ENCODE measurements around the gene C16orf78. TPM values are rescaled to one million over a fixed set of nuclear protein-coding genes. Genes with fewer than 3 reads are reported as not detected.

The C16orf78 gene
- total RNA-seq, 1 donor = not detected

DNA sequence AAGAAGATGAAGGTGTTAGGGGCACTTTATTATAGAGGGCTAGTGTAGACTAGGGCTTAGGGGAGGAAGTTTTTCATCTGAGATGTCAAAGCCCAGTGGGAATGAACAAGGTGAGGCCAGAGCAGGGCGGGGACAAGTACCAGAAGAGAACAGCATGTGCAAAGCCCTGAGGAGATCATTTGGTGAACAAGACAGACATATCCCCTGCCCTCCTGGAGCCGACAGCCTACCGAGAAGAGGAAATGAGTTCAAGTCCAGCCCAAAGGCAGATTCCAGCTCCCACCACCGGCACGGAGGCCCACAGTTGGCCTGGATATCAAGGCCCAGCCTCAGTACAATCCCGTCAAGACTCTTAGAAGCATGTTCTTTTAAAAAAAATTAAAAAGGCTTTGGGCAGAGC, 61.1 kb downstream of the C16orf78 start:
- no peak overlapping the region for H3K4me3 ChIP-seq (ENCODE audit: low read depth, low read length)
- TF ChIP-seq, protein P1, sequence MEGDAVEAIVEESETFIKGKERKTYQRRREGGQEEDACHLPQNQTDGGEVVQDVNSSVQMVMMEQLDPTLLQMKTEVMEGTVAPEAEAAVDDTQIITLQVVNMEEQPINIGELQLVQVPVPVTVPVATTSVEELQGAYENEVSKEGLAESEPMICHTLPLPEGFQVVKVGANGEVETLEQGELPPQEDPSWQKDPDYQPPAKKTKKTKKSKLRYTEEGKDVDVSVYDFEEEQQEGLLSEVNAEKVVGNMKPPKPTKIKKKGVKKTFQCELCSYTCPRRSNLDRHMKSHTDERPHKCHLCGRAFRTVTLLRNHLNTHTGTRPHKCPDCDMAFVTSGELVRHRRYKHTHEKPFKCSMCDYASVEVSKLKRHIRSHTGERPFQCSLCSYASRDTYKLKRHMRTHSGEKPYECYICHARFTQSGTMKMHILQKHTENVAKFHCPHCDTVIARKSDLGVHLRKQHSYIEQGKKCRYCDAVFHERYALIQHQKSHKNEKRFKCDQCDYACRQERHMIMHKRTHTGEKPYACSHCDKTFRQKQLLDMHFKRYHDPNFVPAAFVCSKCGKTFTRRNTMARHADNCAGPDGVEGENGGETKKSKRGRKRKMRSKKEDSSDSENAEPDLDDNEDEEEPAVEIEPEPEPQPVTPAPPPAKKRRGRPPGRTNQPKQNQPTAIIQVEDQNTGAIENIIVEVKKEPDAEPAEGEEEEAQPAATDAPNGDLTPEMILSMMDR (IDR thresholded peaks at IDR 0.05; ENCODE audit: insufficient read depth, low read length) = no peak
- DNase-seq (ENCODE audit: low read depth) = no peak

DNA sequence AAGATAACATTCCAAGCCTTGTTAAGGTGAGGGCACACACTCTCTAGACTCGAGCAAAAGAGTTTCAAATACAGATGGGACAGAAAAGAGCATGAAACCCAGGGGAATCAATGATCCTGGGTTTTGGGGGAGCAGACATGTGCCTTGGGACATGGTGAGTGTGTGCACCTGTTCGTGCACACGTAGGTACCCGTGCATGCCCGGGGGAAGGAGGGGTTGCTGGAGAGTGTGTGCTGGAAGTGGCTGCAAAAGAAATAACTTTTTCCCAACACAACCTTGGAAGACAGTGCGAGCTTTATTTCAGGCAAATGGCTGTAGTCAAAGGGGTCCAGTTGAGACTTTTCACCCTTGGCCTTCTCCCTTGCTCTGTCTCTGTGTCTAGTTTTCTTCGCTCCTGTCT, 62.6 kb downstream of the C16orf78 start:
- no peak for DNase-seq (ENCODE audit: low read depth)
- TF ChIP-seq, protein P1 (IDR thresholded peaks at IDR 0.05; ENCODE audit: insufficient read depth, low read length) = no peak
- H3K4me3 ChIP-seq (ENCODE audit: low read depth, low read length) = no peak overlapping the region

DNA sequence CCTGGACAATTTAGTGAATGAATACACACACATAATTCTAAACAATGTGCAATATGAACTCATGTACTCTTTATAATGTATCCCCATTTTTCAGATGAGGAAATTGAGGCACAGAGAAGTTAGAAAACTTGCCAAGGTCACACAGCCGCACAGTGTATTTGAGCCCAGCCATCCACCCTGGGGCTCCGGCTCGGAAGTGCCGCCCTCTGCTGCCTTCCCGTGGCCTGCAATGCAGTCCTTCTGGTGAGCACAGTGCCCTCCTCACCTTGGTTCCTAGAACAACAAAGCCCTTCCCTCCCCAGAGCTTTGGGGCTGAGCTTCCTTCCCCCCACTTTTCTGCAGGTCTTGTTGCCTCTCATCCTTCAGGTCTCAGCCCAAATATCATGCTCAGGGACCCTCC, 63.7 kb downstream of the C16orf78 start:
- TF ChIP-seq, protein P1 (IDR thresholded peaks at IDR 0.05; ENCODE audit: insufficient read depth, low read length) = no peak
- no peak overlapping the region for H3K4me3 ChIP-seq (ENCODE audit: low read depth, low read length)
- DNase-seq (ENCODE audit: low read depth) = no peak

DNA sequence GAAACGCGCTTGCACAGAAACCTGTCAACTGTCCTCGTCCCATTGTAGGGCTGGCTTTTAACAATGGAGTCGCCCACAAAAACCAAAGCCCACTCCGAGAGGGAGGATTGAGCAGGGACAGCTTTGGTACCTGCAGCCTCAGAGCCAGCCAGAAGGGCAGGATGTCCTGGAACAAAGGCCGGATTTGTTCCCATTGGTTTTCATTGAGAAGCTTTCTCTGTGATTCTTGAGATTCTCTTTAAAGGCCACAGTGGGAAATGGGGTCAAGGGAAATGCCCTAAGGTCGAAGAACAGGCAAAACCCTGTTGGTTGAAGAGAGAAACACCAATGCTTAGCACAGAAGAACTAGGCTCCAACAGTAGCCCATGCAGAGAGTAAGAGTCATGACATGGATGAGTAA, 65.4 kb downstream of the C16orf78 start:
- H3K4me3 ChIP-seq (ENCODE audit: low read depth, low read length) = no peak overlapping the region
- no peak for DNase-seq (ENCODE audit: low read depth)
- TF ChIP-seq, protein P1 (IDR thresholded peaks at IDR 0.05; ENCODE audit: insufficient read depth, low read length) = no peak

DNA sequence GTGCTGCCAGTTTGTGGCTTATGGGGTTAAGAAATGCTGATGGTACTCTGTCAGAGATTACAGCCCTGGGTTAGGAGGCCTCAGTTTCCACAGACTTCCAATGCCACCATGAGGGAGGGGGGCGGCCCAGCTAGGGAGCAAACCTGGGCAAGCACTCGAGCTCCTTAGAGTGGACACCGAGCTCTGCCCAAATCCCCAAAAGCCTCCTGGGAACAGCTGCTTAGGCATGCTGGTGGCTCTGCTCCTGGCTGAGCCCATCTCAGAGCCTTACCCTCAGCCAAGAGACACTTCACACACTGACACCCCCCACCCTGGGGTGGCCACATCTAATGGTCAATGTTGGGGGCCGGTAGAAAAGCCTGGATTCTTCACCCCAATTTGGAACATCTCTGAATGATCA, 66.1 kb downstream of the C16orf78 start:
- TF ChIP-seq, protein P1 (IDR thresholded peaks at IDR 0.05; ENCODE audit: insufficient read depth, low read length) = no peak
- H3K4me3 ChIP-seq (ENCODE audit: low read depth, low read length) = no peak overlapping the region
- DNase-seq (ENCODE audit: low read depth) = no peak

DNA sequence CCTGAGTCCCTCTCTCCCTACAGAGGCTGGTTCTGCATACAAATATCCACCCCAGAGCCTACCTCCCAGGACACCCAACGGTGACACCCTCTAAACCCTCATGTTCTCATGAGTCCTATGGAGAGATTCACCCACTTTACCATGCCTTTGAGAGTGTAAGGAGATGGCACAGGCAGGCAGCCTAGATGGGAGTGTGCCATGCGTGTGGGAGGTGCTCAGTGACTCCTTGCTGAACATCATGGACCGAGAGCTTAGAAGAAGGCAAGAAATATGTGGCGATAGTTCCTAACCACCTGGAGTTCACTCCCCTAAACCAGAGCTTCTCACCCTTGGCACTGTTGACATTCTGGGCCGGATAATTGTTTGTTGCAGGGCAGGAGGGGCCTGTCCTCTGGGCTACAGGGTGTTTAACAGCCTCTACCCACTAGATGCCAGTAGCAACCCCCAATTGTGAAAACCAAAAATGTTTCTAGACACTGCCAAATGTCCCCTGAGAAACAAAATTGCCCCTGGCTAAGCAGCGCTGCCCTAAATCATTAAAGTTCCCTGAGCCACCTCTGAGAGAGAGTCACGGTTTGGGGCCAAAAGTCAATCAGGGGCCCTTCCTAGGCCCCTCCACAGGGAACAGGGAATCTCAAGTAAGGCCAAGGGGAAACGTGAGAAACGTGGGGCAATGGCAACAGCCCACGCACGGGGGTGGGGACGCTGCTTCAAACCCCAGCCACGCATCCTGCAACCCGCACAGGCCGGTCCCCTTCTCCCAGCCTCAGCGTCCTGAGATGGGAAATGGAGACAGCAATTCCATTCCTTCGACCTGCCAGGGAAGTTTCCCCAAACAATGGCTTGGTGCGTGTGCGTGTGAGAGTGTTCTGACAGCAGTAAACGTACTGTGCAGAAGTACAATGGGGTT, 66.8 kb downstream of the C16orf78 start:
- H3K4me3 ChIP-seq (ENCODE audit: low read depth, low read length) = no peak overlapping the region
- DNase-seq (ENCODE audit: low read depth) = no peak

More for the DNA sequence above, 66.8 kb downstream of the C16orf78 start:
- TF ChIP-seq, protein P1 (IDR thresholded peaks at IDR 0.05; ENCODE audit: insufficient read depth, low read length) = no peak
